Right ventricle myocardium superior (tissue), 1 donor: ENCODE data around the gene METRN. TPM values are rescaled to one million over a fixed set of nuclear protein-coding genes. Genes with fewer than 3 reads are reported as not detected.
A peak's percentile ranks its signal among the peaks of the same experiment; 100 is the strongest.
"Not testable (repeated sequence)": the region's sequence is repeated elsewhere in the genome, so short reads cannot be mapped to it uniquely, and the experiment has no call there.

Experiments used
- ATAC-seq: fragments of 200-7000 bp; cut with Tn5 transposase; one replicate; pipeline ENCODE4 v1.9.1; 2020; ENCODE audit warnings: mild to moderate bottlenecking; ENCODE audit not compliant: poor library complexity
- DNase-seq: peaks from one replicate; pipeline ENCODE4 v3.0.0-alpha.2; 2020
- intact Hi-C: fragments of 100-400 bp; cut with DNase I; formaldehyde crosslinking; loops from one replicate; pipeline ENCODE4 v1.11.2; 2022
- total RNA-seq: library from RNA; stranded (reverse); fragmentation: NEBNext Ultra II Directional; extraction: Animal tissue kit (Norgen Biotek cat#: 25700); gene quantifications from one replicate; pipeline ENCODE4 v1.2.1, GENCODE V29; 2021
- donor health status: DM: no; HTN: yes; CAD: no; lungs with severe emphysema.

METRN gene
- total RNA-seq, 1 donor from 2014 or later, result 59.6 TPM

- no peak for DNase-seq
- intact Hi-C loops, result no loop called here
- ATAC-seq, result no peak
Measured at GRCh38 chr16:686459-687260, 28.3 kb upstream of the METRN start.

DNA sequence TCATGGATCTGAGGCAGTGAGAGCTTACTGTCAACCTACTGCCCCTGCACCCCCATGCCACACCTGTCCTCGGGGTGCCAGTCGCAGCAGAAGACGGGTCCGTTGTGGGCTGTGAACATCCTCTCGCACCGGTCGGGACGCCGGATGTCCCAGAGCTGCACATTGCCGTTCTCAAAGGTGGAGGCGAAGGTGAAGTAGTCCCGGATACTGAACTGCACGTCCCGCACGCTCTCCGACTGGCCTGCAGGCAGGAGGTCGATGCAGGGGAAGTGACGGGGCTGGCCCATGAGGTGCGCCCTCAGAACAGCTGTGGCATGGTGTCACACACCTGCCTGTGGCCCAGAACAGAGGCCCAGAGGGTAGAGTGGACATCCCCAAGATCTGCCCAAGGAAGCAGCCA, 27.4 kb upstream of the METRN start:
- no peak for DNase-seq
- intact Hi-C loops, result no loop called here
- ATAC-seq, result no peak

DNA sequence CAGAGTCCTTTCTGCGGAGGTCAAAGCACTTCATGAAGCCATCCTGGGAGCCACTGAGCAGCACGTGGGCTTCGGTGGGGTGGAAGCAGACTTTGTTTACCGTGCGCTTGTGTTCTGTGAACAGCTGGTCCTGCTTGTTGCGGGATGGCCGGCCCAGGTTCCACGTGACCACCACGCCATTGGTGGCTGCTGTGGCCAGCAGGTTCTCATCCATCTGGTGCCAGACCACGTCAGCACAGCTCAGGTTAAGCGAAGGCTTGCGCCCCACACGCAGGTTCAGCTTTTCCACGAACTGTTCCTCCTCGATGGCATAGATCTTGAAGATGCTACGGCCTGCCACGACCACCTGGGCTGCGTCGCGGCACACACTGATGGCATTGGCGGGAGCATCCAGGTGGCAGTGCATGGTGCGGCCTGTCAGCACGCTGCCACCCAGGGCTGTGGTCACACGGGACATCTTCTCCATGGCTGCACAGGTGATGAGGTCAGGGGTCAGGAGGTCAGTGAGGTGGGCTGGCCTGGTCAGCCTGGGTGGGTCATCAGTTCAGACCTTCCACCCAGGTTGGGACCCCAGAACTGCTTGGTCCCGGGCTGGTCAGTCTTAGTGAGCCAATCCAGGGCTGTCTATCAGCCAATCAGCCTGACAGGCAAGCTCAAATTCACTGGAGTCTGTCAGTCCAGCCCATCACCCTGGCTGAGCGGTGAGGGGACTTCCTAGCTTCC, 25.6 kb upstream of the METRN start:
- ATAC-seq (no peak), DNase-seq (no peak)
- intact Hi-C loops, result no loop called here

- DNase-seq, ATAC-seq, intact Hi-C loops: not testable (repeated sequence)
Measured at GRCh38 chr16:691242-691641, 23.7 kb upstream of the METRN start.

GRCh38 chr16:692356-693108, 22.4 kb upstream of the METRN start:
- ATAC-seq (no peak), DNase-seq (no peak)
- intact Hi-C loops, result no loop called here

GRCh38 chr16:693364-693763, 21.6 kb upstream of the METRN start:
- ATAC-seq (no peak), DNase-seq (no peak)
- intact Hi-C loops, result no loop called here

DNA sequence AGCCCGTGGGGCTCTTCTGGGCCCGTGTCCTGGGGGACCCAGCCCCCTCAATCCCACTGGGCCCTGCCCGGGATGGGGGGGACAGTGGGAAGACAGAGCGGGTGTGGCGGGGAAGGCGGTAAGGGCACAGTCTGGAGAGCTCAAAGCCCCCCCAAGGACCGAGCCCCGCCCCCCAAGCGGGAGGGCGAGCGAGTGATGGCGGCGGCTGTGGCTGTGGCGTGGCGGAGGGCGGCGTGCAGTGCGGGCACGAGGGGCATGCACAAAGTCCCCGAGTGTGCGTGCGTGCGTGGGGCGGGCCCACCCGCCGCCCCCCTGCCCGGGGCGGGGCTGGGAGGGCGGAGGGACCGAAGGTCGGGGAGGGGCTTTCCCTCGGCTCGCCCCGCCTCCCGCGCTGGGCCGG, 21.2 kb upstream of the METRN start:
- no peak for DNase-seq
- ATAC-seq, result no peak
- intact Hi-C loops, result no loop called here

- intact Hi-C loops, result no loop called here
Measured at GRCh38 chr16:694187-694862, 20.6 kb upstream of the METRN start.

DNA sequence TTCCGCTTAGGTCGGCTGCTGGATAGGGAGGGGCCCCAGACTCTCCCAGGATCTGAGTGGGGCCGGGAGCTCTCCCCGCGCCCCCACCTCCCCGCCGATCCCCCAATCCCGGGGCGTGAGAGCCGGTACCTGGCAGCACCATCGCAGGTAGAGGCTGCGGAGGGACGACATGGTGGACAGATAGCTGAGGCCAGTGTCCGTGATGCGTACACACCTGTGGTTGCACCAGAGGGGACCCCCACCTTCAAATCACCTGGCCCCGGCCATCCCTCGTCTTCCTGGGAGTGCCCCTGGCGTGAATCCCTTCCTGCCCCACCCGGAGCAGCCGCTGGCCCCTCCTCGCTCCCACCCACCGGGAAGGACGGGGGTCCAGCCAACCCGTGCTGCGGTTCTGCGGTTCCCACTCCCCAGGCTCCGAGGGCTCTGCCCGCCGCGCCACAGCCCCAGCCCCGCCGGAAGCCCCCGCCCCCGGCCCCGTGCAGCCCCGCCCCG, 20.0 kb upstream of the METRN start:
- ATAC-seq, result no peak
- intact Hi-C loops, result no loop called here
- DNase-seq, result no peak

More at GRCh38 chr16:694187-694862, 20.6 kb upstream of the METRN start:
- DNase-seq, result no peak
- ATAC-seq, result no peak

DNA sequence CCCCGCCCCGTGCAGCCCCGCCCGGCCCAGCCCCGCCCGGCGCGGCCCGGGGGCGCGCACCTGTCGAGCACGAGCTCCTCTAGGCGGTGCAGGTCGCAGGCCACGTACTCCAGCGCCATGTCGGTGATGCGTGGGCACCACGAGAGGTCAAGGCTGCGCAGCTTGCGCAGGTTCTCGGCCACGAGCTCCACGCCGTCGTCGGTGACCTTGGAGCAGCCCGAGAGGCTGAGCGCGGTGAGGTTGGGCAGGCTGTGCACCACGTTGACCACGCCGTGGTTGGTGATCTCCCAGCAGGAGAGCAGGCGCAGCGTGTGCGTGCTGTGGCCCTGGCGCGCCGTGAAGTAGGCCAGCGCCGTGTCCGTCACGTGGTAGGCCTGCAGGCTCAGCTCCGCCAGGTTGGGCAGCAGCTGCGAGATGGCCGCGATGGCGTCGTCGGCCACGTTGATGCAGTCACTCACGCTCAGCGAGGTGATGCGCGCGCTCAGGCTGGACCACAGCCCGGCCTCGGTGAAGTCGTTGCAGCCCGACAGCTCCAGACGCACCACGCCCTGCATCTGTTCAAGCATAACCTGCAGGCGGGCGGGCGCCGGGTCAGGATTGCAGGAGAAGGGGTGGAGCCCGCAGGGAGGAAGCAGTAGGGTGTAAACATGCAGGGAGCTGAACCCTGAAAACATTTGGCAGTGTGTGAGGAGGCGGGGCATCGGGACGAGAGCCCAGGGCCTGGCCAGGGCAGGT, 19.4 kb upstream of the METRN start:
- intact Hi-C loops, result no loop called here
- DNase-seq (no peak), ATAC-seq (peak; percentile 13)

- DNase-seq, result no peak
- intact Hi-C loops, result no loop called here
Measured at GRCh38 chr16:698911-699671, 15.8 kb upstream of the METRN start.

DNA sequence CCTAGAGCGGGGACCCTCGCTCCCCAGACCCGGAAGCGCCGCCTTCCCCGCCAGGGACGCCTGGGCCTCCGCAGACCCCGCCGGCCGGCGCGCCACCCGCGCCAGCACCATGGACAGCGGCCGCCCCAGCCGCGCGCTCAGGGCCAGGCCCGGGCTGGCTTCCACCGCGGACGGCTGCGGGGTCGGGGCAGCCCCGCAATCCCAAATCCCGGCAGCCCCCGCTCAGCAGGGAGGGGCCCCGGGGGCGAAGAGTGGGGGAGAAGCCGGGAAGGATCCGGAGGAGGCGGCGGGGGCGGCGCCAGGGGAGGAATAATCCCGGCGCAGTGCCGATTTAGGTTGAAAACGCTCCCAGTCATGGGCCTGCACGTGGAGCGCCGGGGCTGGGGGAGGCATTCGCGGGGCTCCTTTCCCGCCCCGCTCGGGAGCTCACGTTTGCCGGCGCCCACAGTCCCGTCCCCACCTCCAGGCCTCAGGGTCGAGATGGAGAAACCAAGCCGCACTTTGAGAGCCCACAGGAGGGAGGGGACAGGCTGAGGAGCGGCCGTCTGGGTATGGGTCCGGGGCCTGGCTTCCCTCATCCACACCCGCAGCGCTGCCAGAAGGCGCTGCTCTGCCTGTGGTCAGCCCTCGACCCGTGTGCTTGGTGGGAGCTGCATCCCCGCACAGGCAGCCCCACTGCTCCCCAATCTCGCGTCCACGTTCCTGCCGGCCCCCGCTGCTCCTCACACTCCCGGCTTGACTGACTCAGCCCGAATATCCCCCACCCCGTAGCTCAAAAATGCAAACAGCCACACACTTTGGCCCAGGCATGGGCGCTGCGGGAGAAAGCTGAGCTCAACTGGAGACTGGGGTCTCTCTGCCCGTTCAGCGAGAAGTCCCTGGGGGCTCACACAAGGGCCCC, 14.0 kb upstream of the METRN start:
- no peak for DNase-seq
- ATAC-seq, result peak; percentile 80

More at GRCh38 chr16:698911-699671, 15.8 kb upstream of the METRN start:
- no peak for ATAC-seq

GRCh38 chr16:702341-702740, 12.6 kb upstream of the METRN start:
- intact Hi-C loops, result no loop called here
- ATAC-seq, result no peak
- no peak for DNase-seq

More for the DNA sequence above, 14.0 kb upstream of the METRN start:
- intact Hi-C loops, result no loop called here

- DNase-seq, result no peak
- intact Hi-C loops, result no loop called here
- no peak for ATAC-seq
Measured at GRCh38 chr16:703406-703805, 11.5 kb upstream of the METRN start.

DNA sequence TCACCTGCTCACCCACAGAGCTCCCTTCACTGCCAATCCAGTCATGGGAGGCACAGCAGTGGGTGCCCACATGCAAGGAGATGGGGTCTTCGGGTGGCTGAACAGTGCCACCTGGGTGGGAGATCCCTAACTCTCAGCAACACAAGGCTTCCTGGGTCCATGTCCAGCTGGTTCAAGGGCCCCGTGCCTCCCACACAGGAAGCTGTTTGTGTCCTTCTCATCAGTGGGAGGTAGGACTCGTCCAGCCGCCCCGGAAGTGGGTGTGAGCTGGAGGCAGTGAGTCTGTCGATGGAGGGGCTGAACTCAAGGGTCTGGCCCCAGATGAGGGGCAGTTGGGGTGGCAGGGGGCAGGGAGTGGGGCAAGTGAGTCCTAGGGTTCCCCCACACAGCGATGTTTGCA, 10.9 kb upstream of the METRN start:
- DNase-seq, result no peak
- ATAC-seq, result no peak
- intact Hi-C loops, result no loop called here

- DNase-seq, result no peak
- ATAC-seq, result no peak
- intact Hi-C loops, result no loop called here
Measured at GRCh38 chr16:704552-705380, 10.2 kb upstream of the METRN start.
